HG03469 (cell line): ENCODE results near the gene SERPINE1.

Experiments
- ATAC-seq: cut with Tn5 transposase; IDR thresholded peaks from one replicate; pipeline ENCODE4 v1.9.1; 2021; ENCODE audit warnings: mild to moderate bottlenecking, moderate library complexity, moderate number of reproducible peaks; ENCODE audit not compliant: unreplicated experiment

The SERPINE1 gene

GRCh38 chr7:101151908-101152651 lies 25.2 kb downstream of the SERPINE1 start:
- ATAC-seq = no peak

DNA sequence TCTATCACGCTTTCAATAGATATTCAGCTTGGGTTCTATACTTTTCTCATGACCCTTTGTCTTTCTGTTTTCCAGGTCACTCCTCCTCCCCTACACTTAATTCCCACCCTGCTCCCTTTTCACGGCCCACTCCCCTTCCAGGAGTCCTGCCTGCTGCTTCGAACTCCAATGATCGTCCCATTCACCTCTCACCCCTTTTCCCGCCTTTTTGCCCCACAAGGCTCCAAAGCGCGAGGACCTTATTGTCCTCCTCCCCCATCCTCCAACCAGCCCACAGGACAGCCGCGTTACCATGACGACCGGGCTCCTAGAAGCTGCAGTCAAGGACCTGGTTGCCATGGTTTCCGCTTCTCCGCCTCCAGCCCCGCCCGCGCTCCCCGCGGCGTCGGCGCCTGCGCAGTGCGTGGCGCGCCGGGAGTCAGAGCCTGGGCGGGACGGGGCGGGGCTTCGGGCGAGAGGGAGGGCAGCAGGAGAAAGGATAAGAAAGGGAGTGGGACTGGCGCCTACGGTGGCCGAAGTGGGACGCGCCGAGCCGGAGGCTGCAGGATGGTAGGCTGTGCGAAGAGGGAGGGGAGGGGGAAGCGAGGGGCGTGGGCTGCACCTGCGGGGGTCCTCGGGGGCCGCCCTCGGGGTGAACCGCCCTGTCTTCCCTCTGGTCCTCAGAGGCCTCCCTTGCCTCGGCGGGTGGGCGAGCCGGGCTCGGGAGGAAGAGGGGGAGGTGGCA lies 27.2 kb downstream of the SERPINE1 start, which contains the start of gene AP1S1:
AP1S1 (plus strand) TSS at position 508 of the 724 bp plus-strand sequence; CDS start at position 547, 39 bp downstream.
- ATAC-seq = no peak

DNA sequence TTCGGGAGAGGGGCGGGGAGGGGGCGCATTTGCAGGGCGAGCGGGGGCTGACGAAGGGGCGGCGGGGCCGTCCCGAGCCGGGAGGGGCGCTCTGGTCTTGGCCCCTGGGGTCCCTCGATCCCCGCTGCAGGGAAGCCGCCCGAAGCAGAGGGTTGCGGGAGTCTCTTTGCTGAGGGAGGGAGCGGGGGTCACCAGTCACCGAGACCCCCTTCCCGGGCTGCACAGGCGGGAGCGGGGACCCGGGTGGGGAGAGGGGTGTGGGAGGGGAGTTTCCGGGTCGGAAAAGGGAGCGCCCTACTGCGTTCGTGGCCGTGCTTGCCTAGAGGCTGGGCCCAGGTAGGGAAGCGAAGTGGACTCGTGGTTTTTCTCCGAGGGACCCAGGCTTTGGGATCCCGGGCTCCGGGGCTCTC lies 27.8 kb downstream of the SERPINE1 start:
- ATAC-seq = no peak

DNA sequence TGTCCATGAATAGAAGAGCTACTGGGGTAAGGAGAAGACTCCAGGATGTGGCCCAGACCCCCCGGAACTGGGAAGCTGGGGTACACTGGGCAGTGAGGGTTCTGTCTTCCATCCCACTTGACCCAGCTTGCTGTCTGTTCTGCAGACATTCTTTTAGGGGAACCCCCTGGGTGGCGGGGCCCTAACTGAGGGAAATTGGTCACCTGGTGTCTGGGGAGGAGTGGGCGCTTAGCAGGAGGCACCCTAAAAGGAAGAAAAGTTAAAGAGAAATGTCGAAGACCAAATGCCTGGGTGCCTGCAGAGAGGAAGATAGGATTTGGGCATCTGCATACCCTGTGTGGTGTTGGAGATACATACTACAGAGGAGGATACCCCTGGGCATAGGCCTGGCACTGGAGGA lies 28.4 kb downstream of the SERPINE1 start:
- no peak for ATAC-seq

DNA sequence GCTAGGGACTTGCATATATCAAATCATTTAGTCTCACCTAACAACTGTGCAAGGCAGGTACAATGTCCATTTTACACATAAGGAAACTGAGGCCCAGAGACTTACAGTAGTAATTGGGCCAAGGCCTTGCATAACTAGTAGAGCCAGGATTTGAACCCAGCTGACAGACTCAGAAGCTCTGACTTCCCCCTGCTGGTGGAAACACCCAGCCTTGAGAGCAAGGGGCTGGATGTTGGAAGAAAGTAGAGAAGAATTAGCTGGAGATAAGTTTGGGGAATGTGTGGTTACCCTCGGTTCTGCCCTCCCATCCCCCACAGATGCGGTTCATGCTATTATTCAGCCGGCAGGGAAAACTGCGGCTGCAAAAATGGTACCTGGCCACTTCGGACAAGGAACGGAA lies 29.4 kb downstream of the SERPINE1 start:
- no peak for ATAC-seq

- no peak for ATAC-seq
These were observed 30.1 kb downstream of the SERPINE1 start for GRCh38 chr7:101156866-101157589.

- no peak for ATAC-seq
These were observed 33.1 kb downstream of the SERPINE1 start for GRCh38 chr7:101159696-101160674.

GRCh38 chr7:101160910-101161309 lies 34.0 kb downstream of the SERPINE1 start:
- ATAC-seq = no peak

DNA sequence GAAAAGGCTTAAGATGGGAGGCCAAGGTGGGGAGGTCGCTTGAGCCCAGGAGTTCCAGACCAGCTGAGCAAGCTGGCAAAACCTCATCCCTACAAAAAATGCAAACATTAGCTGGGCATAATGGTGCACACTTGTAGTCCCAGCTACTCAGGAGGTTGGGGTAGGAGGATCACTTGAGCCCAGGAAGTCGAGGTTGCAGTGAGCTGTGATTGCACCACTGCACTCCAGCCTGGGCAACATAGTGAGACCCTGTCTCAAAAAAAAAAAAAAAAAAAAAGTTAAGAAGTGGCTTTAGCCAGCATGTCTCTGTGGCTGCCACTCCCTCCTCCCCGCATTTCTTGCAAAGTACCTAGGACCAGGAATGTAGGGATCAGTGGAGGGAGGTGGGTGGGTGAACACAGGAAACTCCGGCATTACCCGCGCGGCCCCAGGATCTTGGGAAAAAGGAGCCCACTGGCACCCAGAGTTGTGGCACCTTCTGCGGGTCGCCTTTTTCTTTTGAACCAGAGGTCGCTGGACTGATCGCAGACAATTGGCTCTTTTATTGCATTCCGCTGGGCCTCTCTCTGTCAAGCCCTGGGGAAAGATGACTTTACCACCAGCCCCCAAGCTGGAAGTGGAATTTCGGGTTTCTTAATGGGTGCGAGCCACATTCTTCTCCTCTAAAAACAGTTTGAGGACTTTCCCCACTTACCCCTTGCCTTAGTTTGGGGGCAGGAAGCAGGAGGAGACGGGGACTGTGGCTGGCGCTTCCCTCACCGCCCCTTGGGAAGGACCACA lies 35.0 kb downstream of the SERPINE1 start:
- no peak for ATAC-seq

- no peak for ATAC-seq
These were observed 35.8 kb downstream of the SERPINE1 start for GRCh38 chr7:101162551-101163278.

DNA sequence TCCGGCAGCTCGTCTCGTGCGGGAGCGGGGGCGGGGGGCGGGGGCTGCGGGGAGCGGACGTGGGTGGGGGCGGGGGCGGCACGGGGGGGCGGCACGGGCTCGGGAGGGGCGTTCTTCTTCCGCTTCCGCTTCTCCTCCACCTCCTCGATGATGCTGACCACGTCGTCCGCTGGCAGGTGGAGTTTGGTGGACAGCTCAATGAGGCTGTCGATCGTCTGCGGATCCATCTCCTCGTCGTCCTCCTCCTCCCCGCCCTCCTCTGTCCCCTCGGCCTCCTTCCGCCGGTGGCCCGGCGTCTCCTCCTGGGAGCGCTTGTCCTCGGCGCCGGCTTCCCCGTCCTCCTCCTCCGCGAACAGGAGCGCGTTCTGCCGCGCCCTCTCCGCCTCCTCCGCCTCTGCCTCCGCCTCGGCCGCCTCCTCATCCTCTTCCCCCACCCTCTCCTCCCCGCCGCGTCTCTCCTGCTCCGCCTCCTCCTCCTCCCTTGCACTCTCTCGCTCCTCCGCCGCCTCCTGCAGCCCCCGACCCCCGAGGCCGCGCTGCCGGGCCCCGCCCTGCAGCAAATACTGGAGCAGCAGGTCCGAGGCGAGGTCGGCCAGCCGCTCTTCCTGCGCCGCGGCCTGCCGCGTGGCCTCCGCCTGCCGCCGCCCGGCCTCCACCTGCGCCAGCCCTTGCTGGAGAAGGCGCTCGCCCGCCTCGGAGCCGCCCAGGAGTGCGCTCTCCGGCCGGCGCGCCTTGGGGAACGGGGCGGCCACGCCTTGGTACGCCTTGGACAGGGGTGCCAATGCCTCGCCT lies 36.6 kb downstream of the SERPINE1 start:
- no peak for ATAC-seq

DNA sequence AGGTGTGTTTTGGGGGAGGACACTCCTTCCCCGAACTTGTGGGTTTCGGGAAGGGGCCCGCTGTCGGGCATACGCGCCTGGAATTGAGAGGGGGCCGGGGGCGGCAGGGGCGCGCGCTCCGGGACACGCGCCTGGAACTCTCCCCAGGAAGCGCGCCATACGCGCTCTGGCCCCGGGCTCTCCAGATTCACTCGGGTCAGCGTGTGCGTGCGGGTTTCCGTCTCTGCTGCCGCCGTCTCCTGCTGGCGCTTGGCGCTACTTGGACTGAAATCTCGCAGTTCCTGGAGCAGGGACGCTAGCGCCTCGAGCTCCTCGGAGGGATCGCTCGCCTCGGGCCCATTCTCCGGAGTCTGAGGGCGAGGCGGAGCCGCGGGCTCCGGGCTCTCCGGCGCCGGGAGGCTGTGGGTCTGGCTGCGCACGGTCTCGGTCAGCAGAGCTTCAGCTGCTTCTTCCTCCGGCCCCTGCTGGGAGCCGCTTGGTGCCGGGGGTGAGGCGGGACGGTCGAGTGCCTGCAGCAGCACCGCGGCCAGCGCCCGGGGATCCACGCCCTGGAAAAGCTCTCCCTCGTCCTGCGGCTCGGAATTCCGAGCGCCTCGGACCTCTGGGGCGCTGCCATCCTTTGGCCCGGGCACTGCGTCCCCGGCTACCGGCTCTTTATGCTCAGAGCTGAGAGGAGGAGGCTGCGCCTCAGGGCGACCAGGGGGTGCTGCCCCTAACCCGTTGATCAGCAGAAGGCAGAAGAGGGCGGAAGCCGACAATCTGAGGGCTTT lies 37.4 kb downstream of the SERPINE1 start:
- ATAC-seq = no peak

GRCh38 chr7:101165075-101165957 lies 38.4 kb downstream of the SERPINE1 start, which contains the start of gene VGF:
Gene VGF (minus strand): TSS chr7:101165569. CDS start chr7:101164843, 726 bp downstream.
- ATAC-seq = peak; percentile 67

- no peak for ATAC-seq
These were observed 39.2 kb downstream of the SERPINE1 start for GRCh38 chr7:101165958-101166647.

DNA sequence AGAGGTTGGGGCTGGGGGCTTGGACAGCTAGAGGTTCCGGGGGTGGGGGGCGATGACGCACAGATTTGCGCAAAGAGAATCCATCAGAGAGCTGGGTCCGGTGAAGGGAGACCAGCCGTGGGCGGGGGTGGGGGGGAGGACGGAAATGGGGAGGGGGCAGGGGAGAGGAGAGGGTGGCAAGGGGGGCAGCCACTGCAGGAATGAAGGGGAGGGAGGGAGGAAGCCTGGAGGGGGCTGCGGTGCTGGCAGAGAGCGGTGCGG lies 39.7 kb downstream of the SERPINE1 start:
- no peak for ATAC-seq
